Naive thymus-derived CD4-positive, alpha-beta T cell (primary cell): ENCODE measurements around the gene KCNA1. TPM values are rescaled to one million over a fixed set of nuclear protein-coding genes. Genes with fewer than 3 reads are reported as not detected.

Experiments
- ATAC-seq: fragments of 150-1000 bp; cut with Tn5 transposase; 2 replicates; pipeline ENCODE4 v1.10.0; 2021; ENCODE audit warnings: mild to moderate bottlenecking, moderate library complexity
- CTCF ChIA-PET: fragments of 350-600 bp; sonication (Branson Sonifier 250); formaldehyde crosslinking; loops from one replicate; lab custom pipeline; 2021; ENCODE audit warnings: antibody characterized with exemption; lab: Charles Lee
- POLR2A ChIA-PET: fragments of 350-600 bp; sonication (Branson Sonifier 250); formaldehyde crosslinking; loops from one replicate; lab custom pipeline; 2021; ENCODE audit warnings: antibody characterized with exemption, inconsistent platforms; lab: Charles Lee
- DNase-seq, 9 donors: peaks; one replicate each; pipeline versions ENCODE4 v3.0.0 to v3.0.0-alpha.2; 2020 to 2022; ENCODE audit warnings: mixed read lengths in 1 of 9
- H3K27ac ChIP-seq: one replicate; pipeline ENCODE4 v1.7.0; 2013; ENCODE audit warnings: mild to moderate bottlenecking, low read depth, low read length, moderate library complexity
- H3K27me3 ChIP-seq, 2 donors: one replicate each; pipeline ENCODE4 v1.7.0; 2013; ENCODE audit warnings: low read length in 2 of 2, mild to moderate bottlenecking in 2 of 2, moderate library complexity in 2 of 2; ENCODE audit not compliant: control insufficient read depth in 2 of 2, insufficient read depth in 2 of 2
- H3K36me3 ChIP-seq, 3 experiments: 1 replicate in 2 of 3; 2 replicates in 1 of 3; pipeline ENCODE4 v1.7.0; 2013; ENCODE audit warnings: low read length in 3 of 3, mild to moderate bottlenecking in 3 of 3, moderate library complexity in 1 of 3; ENCODE audit not compliant: insufficient read depth in 3 of 3, control insufficient read depth in 2 of 3
- H3K4me1 ChIP-seq, 2 donors: one replicate each; pipeline ENCODE4 v1.7.0; 2013; ENCODE audit warnings: low read length in 2 of 2, mild to moderate bottlenecking in 2 of 2, moderate library complexity in 1 of 2; ENCODE audit not compliant: control insufficient read depth in 2 of 2, insufficient read depth in 2 of 2
- H3K4me3 ChIP-seq: 2 replicates; pipeline ENCODE4 v1.7.0; 2013; ENCODE audit warnings: mild to moderate bottlenecking, low read length
- H3K9me3 ChIP-seq, 3 experiments: 1 replicate in 2 of 3; 2 replicates in 1 of 3; pipeline ENCODE4 v1.7.0; 2013; ENCODE audit warnings: low read length in 3 of 3; ENCODE audit not compliant: control insufficient read depth in 2 of 3
- H3K27ac Mint-ChIP-seq, 9 donors: one replicate each; pipeline ENCODE4 v1.8.0; 2020 to 2022; ENCODE audit warnings: mixed read lengths in 9 of 9, mild to moderate bottlenecking in 8 of 9, moderate library complexity in 5 of 9, inconsistent platforms in 2 of 9
- H3K27me3 Mint-ChIP-seq, 5 donors: one replicate each; pipeline ENCODE4 v1.8.0; 2021 to 2022; ENCODE audit warnings: mixed read lengths in 5 of 5, mild to moderate bottlenecking in 1 of 5
- H3K36me3 Mint-ChIP-seq, 5 donors: one replicate each; pipeline ENCODE4 v1.8.0; 2020 to 2022; ENCODE audit warnings: mixed read lengths in 5 of 5, mild to moderate bottlenecking in 3 of 5, inconsistent platforms in 1 of 5
- H3K4me1 Mint-ChIP-seq, 7 donors: one replicate each; pipeline ENCODE4 v1.8.0; 2020 to 2022; ENCODE audit warnings: mixed read lengths in 7 of 7, mild to moderate bottlenecking in 3 of 7, inconsistent platforms in 1 of 7
- H3K4me3 Mint-ChIP-seq, 10 donors: one replicate each; pipeline ENCODE4 v1.8.0; 2020 to 2022; ENCODE audit warnings: mild to moderate bottlenecking in 10 of 10, mixed read lengths in 10 of 10, moderate library complexity in 6 of 10, inconsistent platforms in 2 of 10
- H3K9me3 Mint-ChIP-seq, 11 donors: one replicate each; pipeline ENCODE4 v1.8.0; 2020 to 2022; ENCODE audit warnings: mixed read lengths in 11 of 11, mild to moderate bottlenecking in 4 of 11, inconsistent platforms in 1 of 11, moderate library complexity in 1 of 11
- intact Hi-C, 2 donors: fragments of 100-400 bp; cut with micrococcal nuclease; formaldehyde crosslinking; loops; one replicate each; pipeline ENCODE4 v1.15.1; 2023
- polyA plus RNA-seq, 2 donors: library from polyadenylated mRNA; unstranded; fragments of 300-500 nt; fragmentation: Illumina TruSeq; gene quantifications; one replicate each; pipeline ENCODE4 v1.2.3, GENCODE V29; 2021
- total RNA-seq, 6 experiments: library from RNA in 5 of 6; stranded (reverse) in 5 of 6; gene quantifications; 1 replicate in 5 of 6; 2 replicates in 1 of 6; pipeline ENCODE4 v1.2.3 and lab custom pipeline; 2021 to 2026

Gene KCNA1
- total and polyA plus RNA-seq, 7 experiments from 2014 or later = not detected

DNA sequence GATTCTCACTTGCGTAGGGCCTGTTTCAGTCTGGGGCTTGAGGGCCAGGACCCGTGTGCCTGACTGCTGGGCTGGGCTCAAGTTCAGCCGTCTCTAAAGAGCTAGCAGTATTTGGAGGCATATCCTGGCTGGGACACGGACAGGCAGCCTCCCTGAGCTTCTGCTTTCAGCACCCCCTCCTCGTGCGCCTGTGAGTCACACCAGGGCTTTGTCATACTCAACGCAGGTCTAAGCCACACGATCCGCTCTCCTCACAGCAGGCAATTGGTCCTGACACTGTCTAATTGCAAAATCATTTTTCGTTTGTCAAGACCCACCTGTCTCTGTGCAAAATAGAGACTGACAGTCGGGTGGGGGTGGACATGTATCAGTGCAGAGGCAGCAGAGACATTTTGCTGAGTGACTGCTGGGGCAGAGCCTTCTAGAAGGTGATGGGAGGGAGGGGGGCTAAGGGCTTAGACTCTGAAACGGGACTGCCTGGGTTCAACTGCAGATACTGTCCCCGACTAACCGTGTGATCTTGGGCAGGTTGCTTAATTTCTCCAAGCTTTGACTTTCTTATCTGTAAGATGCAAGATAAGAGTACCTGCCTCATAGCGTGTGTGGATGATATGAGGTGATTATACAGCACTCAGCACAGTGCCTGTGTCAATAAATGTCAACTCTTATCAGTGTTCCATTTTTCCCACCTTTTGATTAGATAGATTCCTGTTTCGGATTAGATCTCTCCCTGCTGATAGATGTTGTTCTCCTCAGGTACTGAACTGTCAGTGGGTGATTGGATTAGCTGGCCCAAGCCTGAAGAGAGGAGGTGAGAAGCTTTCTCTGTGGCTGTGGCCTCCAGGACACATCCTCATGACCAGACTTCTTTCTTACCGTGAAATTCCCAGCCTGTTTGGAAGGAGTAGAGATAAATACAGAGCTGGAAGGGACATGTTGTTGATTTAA, 53.1 kb downstream of the KCNA1 start:
- CTCF ChIA-PET = no interaction called here
- intact Hi-C loops = no loop called here

More for the DNA sequence above, 53.1 kb downstream of the KCNA1 start:
- H3K9me3 Mint-ChIP-seq = no peaks in the 10 kb centered on the region
- no peaks in the 10 kb centered on the region for H3K9me3 ChIP-seq
- H3K36me3 Mint-ChIP-seq = no peaks in the 10 kb centered on the region
- H3K27ac Mint-ChIP-seq = no peak overlapping the region
- H3K27ac ChIP-seq = no peak overlapping the region
- peaks cover 18 to 58% (median 31%) of the 10 kb centered on the region in 5 donors for H3K27me3 Mint-ChIP-seq
- POLR2A ChIA-PET = no interaction called here
- H3K4me1 ChIP-seq = no peaks in the 10 kb centered on the region
- no peak overlapping the region for H3K4me3 Mint-ChIP-seq
- H3K4me1 Mint-ChIP-seq = no peaks in the 10 kb centered on the region
- DNase-seq = no peak
- H3K27me3 ChIP-seq = no peaks in the 10 kb centered on the region
- ATAC-seq = no peak
- no peak overlapping the region for H3K4me3 ChIP-seq
- no peaks in the 10 kb centered on the region for H3K36me3 ChIP-seq

Other genes with a start within 250 kb of the KCNA1 start
- gene GALNT8, start 189.5 kb upstream of the KCNA1 start, total RNA-seq = under 1 TPM; 0.22 to 0.89 (median 0.46) TPM
- gene GALNT8, start 189.5 kb upstream of the KCNA1 start, polyA plus RNA-seq = under 1 TPM in 1 of 2 donors, not detected in 1; 0.06 TPM
- gene KCNA5, start 134.0 kb downstream of the KCNA1 start, total RNA-seq = not detected
- gene KCNA5, start 134.0 kb downstream of the KCNA1 start, polyA plus RNA-seq = not detected